ENCODE measurements around the gene PIM3. TPM values are rescaled to one million over a fixed set of nuclear protein-coding genes. Genes with fewer than 3 reads are reported as not detected.

PIM3 gene
- polyA plus RNA-seq, 1 of the 3 experiments (the other 2 are of a cell fraction): 15.3 TPM

DNA sequence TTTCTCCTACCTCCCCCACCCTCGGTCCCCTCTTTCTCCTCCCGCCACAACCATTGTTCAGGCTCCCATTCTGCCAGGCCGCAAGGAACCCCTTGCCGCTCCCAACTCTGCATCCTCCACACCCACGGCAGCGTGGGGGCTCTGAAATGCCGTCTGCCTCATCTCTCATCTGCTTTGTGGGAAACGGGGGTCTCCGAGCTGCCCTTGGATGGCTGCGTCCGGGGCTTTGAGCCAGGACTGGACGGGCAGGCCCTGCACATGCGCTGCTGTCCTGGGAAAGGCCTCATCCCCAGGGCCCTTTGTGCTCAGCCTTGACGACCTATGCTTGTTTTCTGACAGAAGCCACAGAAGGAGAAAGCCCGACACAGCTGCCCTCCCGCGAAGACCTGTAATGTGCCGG, 33.7 kb upstream of the PIM3 start:
- POLR2A ChIA-PET: no interaction called here
- peaks cover 0 to 15% of the 10 kb centered on the region in 2 experiments; a peak in 1 of 4 replicates for H3K4me1 ChIP-seq (ENCODE audit: control insufficient read depth in 1 of 2, insufficient read depth in 2 of 2, low read depth in 1 of 2, low read length in 1 of 2)
- H3F3A ChIP-seq (replicated peaks; ENCODE audit: insufficient read depth): no peaks in the 10 kb centered on the region
- H3K9ac ChIP-seq: no peak overlapping the region
- no peak overlapping the region for H3K4me2 ChIP-seq
- no peak overlapping the region for H2AFZ ChIP-seq (ENCODE audit: low read depth)
- H4K20me1 ChIP-seq (ENCODE audit: insufficient read depth): no peaks in the 10 kb centered on the region
- H3K36me3 ChIP-seq (replicated peaks in 1 of 2; ENCODE audit: control insufficient read depth in 1 of 2, insufficient read depth in 2 of 2, low read length in 1 of 2): peaks cover 0 to 19% of the 10 kb centered on the region in 2 experiments
- no peak overlapping the region for H3K4me3 ChIP-seq (ENCODE audit: low read depth in 2 of 2, low read length in 1 of 2)
- no peaks in the 10 kb centered on the region for H3K27me3 ChIP-seq (ENCODE audit: insufficient read depth)
- no peaks in the 10 kb centered on the region for H3K9me3 ChIP-seq
- WGBS (ENCODE audit: low lambda C conversion rate): 86% methylated on average over 18 of the region's 18 CpGs
- no peak for TF ChIP-seq JUND (IDR thresholded peaks at IDR 0.05)
- TF ChIP-seq RCOR1 (IDR thresholded peaks at IDR 0.05; ENCODE audit: low read length): no peak
- TF ChIP-seq, protein P1, sequence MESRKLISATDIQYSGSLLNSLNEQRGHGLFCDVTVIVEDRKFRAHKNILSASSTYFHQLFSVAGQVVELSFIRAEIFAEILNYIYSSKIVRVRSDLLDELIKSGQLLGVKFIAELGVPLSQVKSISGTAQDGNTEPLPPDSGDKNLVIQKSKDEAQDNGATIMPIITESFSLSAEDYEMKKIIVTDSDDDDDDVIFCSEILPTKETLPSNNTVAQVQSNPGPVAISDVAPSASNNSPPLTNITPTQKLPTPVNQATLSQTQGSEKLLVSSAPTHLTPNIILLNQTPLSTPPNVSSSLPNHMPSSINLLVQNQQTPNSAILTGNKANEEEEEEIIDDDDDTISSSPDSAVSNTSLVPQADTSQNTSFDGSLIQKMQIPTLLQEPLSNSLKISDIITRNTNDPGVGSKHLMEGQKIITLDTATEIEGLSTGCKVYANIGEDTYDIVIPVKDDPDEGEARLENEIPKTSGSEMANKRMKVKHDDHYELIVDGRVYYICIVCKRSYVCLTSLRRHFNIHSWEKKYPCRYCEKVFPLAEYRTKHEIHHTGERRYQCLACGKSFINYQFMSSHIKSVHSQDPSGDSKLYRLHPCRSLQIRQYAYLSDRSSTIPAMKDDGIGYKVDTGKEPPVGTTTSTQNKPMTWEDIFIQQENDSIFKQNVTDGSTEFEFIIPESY (IDR thresholded peaks at IDR 0.05; ENCODE audit: borderline replicate concordance, low read depth): no peak
- no peaks in the 10 kb centered on the region for H3K9me2 ChIP-seq
- H3K79me2 ChIP-seq (ENCODE audit: insufficient read depth): no peaks in the 10 kb centered on the region
- H3K27ac ChIP-seq (ENCODE audit: low read depth in 2 of 2, low read length in 1 of 2): no peak overlapping the region
- DNase-seq: no peak
- CTCF ChIA-PET: interaction anchor here (1.1 kb wide), 1 partner anchor 104 kb away, joined by 6 read pairs; no protein-coding TSS in a partner anchor

DNA sequence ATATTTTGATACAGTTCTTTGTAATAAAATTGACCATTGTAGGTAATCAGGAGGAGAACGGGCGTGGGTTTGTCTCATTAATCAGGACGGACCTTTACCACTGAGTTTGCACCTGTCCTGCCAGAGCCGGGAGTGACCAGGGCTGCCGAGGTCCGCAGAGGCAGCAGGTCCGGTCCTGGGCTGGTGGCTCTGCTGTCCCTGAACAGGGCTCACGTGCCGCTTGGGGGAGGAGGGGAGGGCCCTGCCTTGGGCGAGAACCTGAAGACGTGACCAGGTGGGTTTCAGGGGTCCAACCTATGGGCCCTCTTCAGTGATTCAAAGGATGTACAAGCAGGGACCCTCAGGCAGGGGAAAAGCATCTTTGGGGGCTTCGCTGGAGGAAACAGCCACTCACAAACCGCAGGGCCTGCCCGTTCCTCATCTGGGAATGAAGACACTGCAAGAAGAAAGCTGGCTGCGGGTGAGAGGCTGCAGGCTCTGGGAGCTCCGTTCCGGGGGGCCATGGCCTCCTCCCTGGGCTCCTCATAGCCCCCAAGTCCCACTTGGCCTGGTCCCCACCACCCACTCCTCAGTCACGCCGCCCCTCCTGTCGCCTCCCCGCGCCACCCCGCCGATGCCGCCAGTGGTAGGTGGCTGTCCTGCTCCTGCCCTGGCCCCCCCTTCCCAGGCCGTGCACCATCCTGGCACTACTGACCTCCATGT, 32.9 kb upstream of the PIM3 start:
- 80% methylated on average over 9 of the region's 26 CpGs for WGBS (ENCODE audit: low lambda C conversion rate)
- Histone ChIP-seq H3K9ac (no peak overlapping the region), H3F3A (replicated peaks; ENCODE audit: insufficient read depth) (no peaks in the 10 kb centered on the region), H3K4me1 (ENCODE audit: control insufficient read depth in 1 of 2, insufficient read depth in 2 of 2, low read depth in 1 of 2, low read length in 1 of 2) (peaks cover 0 to 15% of the 10 kb centered on the region in 2 experiments; a peak in 1 of 4 replicates), H3K79me2 (ENCODE audit: insufficient read depth) (no peaks in the 10 kb centered on the region), H3K27me3 (ENCODE audit: insufficient read depth) (no peaks in the 10 kb centered on the region), H4K20me1 (ENCODE audit: insufficient read depth) (no peaks in the 10 kb centered on the region), H3K4me3 (ENCODE audit: low read depth in 2 of 2, low read length in 1 of 2) (no peak overlapping the region), H3K4me2 (no peak overlapping the region), H2AFZ (ENCODE audit: low read depth) (no peak overlapping the region), H3K9me3 (no peaks in the 10 kb centered on the region), H3K36me3 (replicated peaks in 1 of 2; ENCODE audit: control insufficient read depth in 1 of 2, insufficient read depth in 2 of 2, low read length in 1 of 2) (peaks cover 0 to 16% of the 10 kb centered on the region in 2 experiments), H3K9me2 (no peaks in the 10 kb centered on the region), H3K27ac (ENCODE audit: low read depth in 2 of 2, low read length in 1 of 2) (no peak overlapping the region)
- CTCF ChIA-PET: interaction anchor here (0.9 to 1.1 kb wide), 3 partner anchors 66 to 103 kb away, joined by 3 to 6 read pairs (median 4); no protein-coding TSS in a partner anchor
- POLR2A ChIA-PET: no interaction called here
- no peak for DNase-seq
- TF ChIP-seq, protein P2, sequence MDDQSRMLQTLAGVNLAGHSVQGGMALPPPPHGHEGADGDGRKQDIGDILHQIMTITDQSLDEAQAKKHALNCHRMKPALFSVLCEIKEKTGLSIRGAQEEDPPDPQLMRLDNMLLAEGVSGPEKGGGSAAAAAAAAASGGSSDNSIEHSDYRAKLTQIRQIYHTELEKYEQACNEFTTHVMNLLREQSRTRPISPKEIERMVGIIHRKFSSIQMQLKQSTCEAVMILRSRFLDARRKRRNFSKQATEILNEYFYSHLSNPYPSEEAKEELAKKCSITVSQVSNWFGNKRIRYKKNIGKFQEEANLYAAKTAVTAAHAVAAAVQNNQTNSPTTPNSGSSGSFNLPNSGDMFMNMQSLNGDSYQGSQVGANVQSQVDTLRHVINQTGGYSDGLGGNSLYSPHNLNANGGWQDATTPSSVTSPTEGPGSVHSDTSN (IDR thresholded peaks at IDR 0.05): no peak
- no peak for TF ChIP-seq FOXM1 (IDR thresholded peaks at IDR 0.05; ENCODE audit: low read depth)
- TF ChIP-seq GABPA (IDR thresholded peaks at IDR 0.05; ENCODE audit: low read depth): no peak
- no peak for TF ChIP-seq GATA2 (CRISPR knock-in tag; IDR thresholded peaks at IDR 0.05)
- TF ChIP-seq ELF1 (IDR thresholded peaks at IDR 0.05): no peak
- TF ChIP-seq, protein P3, sequence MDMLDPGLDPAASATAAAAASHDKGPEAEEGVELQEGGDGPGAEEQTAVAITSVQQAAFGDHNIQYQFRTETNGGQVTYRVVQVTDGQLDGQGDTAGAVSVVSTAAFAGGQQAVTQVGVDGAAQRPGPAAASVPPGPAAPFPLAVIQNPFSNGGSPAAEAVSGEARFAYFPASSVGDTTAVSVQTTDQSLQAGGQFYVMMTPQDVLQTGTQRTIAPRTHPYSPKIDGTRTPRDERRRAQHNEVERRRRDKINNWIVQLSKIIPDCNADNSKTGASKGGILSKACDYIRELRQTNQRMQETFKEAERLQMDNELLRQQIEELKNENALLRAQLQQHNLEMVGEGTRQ (IDR thresholded peaks at IDR 0.05; ENCODE audit: borderline replicate concordance, low read depth, low read length): no peak
- no peak for TF ChIP-seq SIN3A (IDR thresholded peaks at IDR 0.05; ENCODE audit: borderline replicate concordance, low read depth, low read length)
- TF ChIP-seq JUND (IDR thresholded peaks at IDR 0.05): no peak
- TF ChIP-seq EP300 (IDR thresholded peaks at IDR 0.05; ENCODE audit: borderline replicate concordance in 1 of 2, low read depth in 1 of 2, low read length in 1 of 2): no peak
- TF ChIP-seq, protein P4, sequence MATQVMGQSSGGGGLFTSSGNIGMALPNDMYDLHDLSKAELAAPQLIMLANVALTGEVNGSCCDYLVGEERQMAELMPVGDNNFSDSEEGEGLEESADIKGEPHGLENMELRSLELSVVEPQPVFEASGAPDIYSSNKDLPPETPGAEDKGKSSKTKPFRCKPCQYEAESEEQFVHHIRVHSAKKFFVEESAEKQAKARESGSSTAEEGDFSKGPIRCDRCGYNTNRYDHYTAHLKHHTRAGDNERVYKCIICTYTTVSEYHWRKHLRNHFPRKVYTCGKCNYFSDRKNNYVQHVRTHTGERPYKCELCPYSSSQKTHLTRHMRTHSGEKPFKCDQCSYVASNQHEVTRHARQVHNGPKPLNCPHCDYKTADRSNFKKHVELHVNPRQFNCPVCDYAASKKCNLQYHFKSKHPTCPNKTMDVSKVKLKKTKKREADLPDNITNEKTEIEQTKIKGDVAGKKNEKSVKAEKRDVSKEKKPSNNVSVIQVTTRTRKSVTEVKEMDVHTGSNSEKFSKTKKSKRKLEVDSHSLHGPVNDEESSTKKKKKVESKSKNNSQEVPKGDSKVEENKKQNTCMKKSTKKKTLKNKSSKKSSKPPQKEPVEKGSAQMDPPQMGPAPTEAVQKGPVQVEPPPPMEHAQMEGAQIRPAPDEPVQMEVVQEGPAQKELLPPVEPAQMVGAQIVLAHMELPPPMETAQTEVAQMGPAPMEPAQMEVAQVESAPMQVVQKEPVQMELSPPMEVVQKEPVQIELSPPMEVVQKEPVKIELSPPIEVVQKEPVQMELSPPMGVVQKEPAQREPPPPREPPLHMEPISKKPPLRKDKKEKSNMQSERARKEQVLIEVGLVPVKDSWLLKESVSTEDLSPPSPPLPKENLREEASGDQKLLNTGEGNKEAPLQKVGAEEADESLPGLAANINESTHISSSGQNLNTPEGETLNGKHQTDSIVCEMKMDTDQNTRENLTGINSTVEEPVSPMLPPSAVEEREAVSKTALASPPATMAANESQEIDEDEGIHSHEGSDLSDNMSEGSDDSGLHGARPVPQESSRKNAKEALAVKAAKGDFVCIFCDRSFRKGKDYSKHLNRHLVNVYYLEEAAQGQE (IDR thresholded peaks at IDR 0.05; ENCODE audit: low read depth, low read length): no peak
- TF ChIP-seq TCF12 (IDR thresholded peaks at IDR 0.05): no peak
- TF ChIP-seq, protein P1 (IDR thresholded peaks at IDR 0.05; ENCODE audit: borderline replicate concordance, low read depth): no peak
- no peak for TF ChIP-seq NFIC (IDR thresholded peaks at IDR 0.05; ENCODE audit: borderline replicate concordance)
- no peak for TF ChIP-seq EZH2phosphoT487 (IDR thresholded peaks at IDR 0.05; ENCODE audit: borderline replicate concordance, low read depth)
- no peak for TF ChIP-seq SMC3 (IDR thresholded peaks at IDR 0.05; ENCODE audit: low read depth, low read length)
